ENCODE measurements around the gene CCDC66. TPM values are rescaled to one million over a fixed set of nuclear protein-coding genes. Genes with fewer than 3 reads are reported as not detected.

Gene CCDC66
- total RNA-seq, 1 experiment from 2014 or later, result 28.6 TPM

DNA sequence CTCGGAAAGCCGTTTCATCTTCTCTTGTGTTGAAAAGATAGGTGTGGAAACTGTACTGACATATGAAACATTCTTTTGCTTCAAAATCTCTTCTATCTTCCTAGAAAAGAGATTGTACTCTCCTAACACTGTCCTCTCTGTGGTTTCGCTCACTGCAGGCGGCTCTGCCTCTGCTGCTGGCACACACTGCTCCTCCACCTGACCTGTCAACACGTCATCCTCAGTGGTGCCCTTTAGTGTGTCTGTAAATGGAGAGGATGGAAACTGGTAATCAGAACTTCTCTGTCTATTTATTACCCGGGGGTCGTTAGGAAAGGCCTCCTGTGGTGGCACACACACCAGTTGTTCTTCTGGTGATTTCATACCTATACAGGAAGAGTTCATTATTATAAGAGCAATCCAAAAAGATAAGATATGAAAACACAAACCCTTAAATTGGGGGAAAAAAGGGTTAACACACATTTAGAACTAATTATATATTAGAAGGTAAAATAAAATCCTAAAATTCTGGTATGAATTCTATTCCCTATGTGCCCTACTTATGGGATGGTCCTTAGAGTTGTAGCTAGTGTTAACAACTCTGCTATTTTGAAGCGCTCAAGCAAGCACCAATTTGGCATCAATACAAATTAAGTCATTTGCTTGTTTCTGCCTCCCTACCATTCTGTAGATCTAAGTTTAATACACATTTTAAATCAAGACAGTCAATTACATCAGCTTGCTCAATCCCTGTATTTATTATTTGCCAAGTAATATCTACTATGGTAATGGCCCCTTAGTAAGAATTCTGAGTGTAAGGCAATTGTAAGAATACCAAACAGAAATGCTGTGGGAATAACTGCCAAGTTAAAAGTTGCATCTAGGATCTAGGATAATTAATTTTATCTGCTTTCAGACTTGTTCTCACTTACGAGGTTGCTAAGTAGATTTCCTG, 76.9 kb downstream of the CCDC66 start:
- intact Hi-C loops (cut with micrococcal nuclease; ENCODE audit: unreplicated experiment), result no loop called here
- peaks cover 17% of the 10 kb centered on the region for H3K4me1 ChIP-seq
- peaks cover 76% of the 10 kb centered on the region for H3K36me3 Mint-ChIP-seq (ENCODE audit: insufficient read depth, unreplicated experiment)
- no peak overlapping the region for H3K4me3 ChIP-seq (ENCODE audit: low read depth, low read length)
- POLR2A ChIA-PET, result no interaction called here
- H3K36me3 ChIP-seq (ENCODE audit: control insufficient read depth, insufficient read depth, low read length), result 0 out of 2 replicates have a peak, but pooled peaks cover 1% of the 10 kb centered on the region
- CTCF ChIA-PET, result no interaction called here
- H3K4me1 Mint-ChIP-seq (ENCODE audit: low read depth, unreplicated experiment), result peaks cover 8% of the 10 kb centered on the region
- no peaks in the 10 kb centered on the region for H3K9me3 Mint-ChIP-seq (ENCODE audit: unreplicated experiment)
- no peak overlapping the region for H3K4me3 Mint-ChIP-seq (ENCODE audit: unreplicated experiment)
- H3K27me3 Mint-ChIP-seq (ENCODE audit: insufficient read depth, unreplicated experiment), result no peaks in the 10 kb centered on the region
- H3K27me3 ChIP-seq (replicated peaks; ENCODE audit: control insufficient read depth, insufficient read depth, low read length), result no peaks in the 10 kb centered on the region
- no peak for DNase-seq
- no TSS peak for BruUV-seq (replicated peaks)
- no peak overlapping the region for H3K27ac Mint-ChIP-seq (ENCODE audit: unreplicated experiment)
- peaks cover 4% of the 10 kb centered on the region; the same call in 1 of the 2 replicates for H3K9me3 ChIP-seq
- no peak for TF ChIP-seq CTCF (IDR thresholded peaks at IDR 0.05; ENCODE audit: insufficient read depth in 1 of 2, low read depth in 1 of 2, low read length in 1 of 2, severe bottlenecking in 1 of 2, unreplicated experiment in 1 of 2)

- no peak for DNase-seq
- H3K27me3 ChIP-seq (replicated peaks; ENCODE audit: control insufficient read depth, insufficient read depth, low read length), result no peaks in the 10 kb centered on the region
- Mint-ChIP-seq H3K36me3 (ENCODE audit: insufficient read depth, unreplicated experiment) (peaks cover 80% of the 10 kb centered on the region), H3K4me3 (ENCODE audit: unreplicated experiment) (no peak overlapping the region), H3K27ac (ENCODE audit: unreplicated experiment) (no peak overlapping the region), H3K4me1 (ENCODE audit: low read depth, unreplicated experiment) (no peaks in the 10 kb centered on the region), H3K27me3 (ENCODE audit: insufficient read depth, unreplicated experiment) (no peaks in the 10 kb centered on the region), H3K9me3 (ENCODE audit: unreplicated experiment) (no peaks in the 10 kb centered on the region)
- no peaks in the 10 kb centered on the region for H3K9me3 ChIP-seq
- no peak overlapping the region for H3K4me3 ChIP-seq (ENCODE audit: low read depth, low read length)
- ChIA-PET POLR2A (no interaction called here), CTCF (no interaction called here)
- no TSS peak for BruUV-seq (replicated peaks)
- intact Hi-C loops (cut with micrococcal nuclease; ENCODE audit: unreplicated experiment), result no loop called here
- H3K36me3 ChIP-seq (ENCODE audit: control insufficient read depth, insufficient read depth, low read length), result peaks cover 1% of the 10 kb centered on the region; the same call in 1 of the 2 replicates
- no peak for TF ChIP-seq CTCF (IDR thresholded peaks at IDR 0.05; ENCODE audit: insufficient read depth in 1 of 2, low read depth in 1 of 2, low read length in 1 of 2, severe bottlenecking in 1 of 2, unreplicated experiment in 1 of 2)
- no peaks in the 10 kb centered on the region for H3K4me1 ChIP-seq
Measured at GRCh38 chr3:56645407-56645806, 88.4 kb downstream of the CCDC66 start.

DNA sequence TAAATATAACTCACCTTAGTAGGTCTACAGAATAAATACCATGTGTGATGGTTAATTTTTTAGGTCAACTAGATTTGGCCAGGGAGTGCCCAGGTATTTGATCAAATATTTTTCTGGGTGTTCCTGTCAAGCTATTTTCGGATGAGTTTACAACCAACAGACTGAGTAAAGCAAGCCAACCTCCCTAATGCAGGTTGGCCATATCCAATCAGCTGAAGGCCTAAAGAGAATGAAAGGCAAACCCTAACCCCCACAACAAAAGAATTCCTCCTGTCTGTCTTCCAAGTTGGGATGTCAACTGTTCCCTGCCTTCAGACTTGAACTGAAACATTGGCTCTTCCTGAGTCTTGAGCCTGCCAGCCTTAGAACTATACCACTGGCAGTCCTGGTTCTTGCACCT, 97.5 kb downstream of the CCDC66 start:
- no peak overlapping the region for H3K4me3 Mint-ChIP-seq (ENCODE audit: unreplicated experiment)
- no peaks in the 10 kb centered on the region for H3K9me3 Mint-ChIP-seq (ENCODE audit: unreplicated experiment)
- Histone ChIP-seq H3K9me3 (no peaks in the 10 kb centered on the region), H3K36me3 (ENCODE audit: control insufficient read depth, insufficient read depth, low read length) (no peaks in the 10 kb centered on the region; the same call in 1 of the 2 replicates), H3K4me3 (ENCODE audit: low read depth, low read length) (no peak overlapping the region), H3K4me1 (no peaks in the 10 kb centered on the region), H3K27me3 (replicated peaks; ENCODE audit: control insufficient read depth, insufficient read depth, low read length) (no peaks in the 10 kb centered on the region)
- H3K4me1 Mint-ChIP-seq (ENCODE audit: low read depth, unreplicated experiment), result no peaks in the 10 kb centered on the region
- no peak overlapping the region for H3K27ac Mint-ChIP-seq (ENCODE audit: unreplicated experiment)
- H3K27me3 Mint-ChIP-seq (ENCODE audit: insufficient read depth, unreplicated experiment), result no peaks in the 10 kb centered on the region
- no TSS peak for BruUV-seq (replicated peaks)
- intact Hi-C loops (cut with micrococcal nuclease; ENCODE audit: unreplicated experiment), result no loop called here
- TF ChIP-seq CTCF (IDR thresholded peaks at IDR 0.05; ENCODE audit: insufficient read depth in 1 of 2, low read depth in 1 of 2, low read length in 1 of 2, severe bottlenecking in 1 of 2, unreplicated experiment in 1 of 2), result no peak
- CTCF ChIA-PET, result interaction anchor here (0.8 kb wide), 1 partner anchor 334 kb away, joined by 4 read pairs; no protein-coding TSS in a partner anchor
- no peak for DNase-seq
- POLR2A ChIA-PET, result interaction anchor here (0.6 kb wide), 2 partner anchors 25 to 336 kb away, joined by 3 read pairs; no protein-coding TSS in a partner anchor
- H3K36me3 Mint-ChIP-seq (ENCODE audit: insufficient read depth, unreplicated experiment), result peaks cover 66% of the 10 kb centered on the region

Data from Caco-2 (cell line).